ENCODE data around the gene NPAS3. TPM values are rescaled to one million over a fixed set of nuclear protein-coding genes. Genes with fewer than 3 reads are reported as not detected.

Gene NPAS3
- total and polyA plus RNA-seq, 7 donors = 0.04 to 1.5 (median 0.39) TPM

- no peak for TF ChIP-seq CTCF (IDR thresholded peaks at IDR 0.05)
- intact Hi-C loops (cut with DNase I) = no loop called here
- 73 to 77% (median 77%) methylated on average over 16 of the region's 16 CpGs for WGBS, 3 donors
Measured at GRCh38 chr14:33833706-33834465, 895.2 kb downstream of the NPAS3 start.

GRCh38 chr14:33834466-33835260 is 896.0 kb downstream of the NPAS3 start:
- Histone ChIP-seq H3K27me3 (ENCODE audit: insufficient read depth in 3 of 3, low read length in 2 of 3) (no peaks in the 10 kb centered on the region), H3K27ac (no peak overlapping the region), H3K9me3 (no peaks in the 10 kb centered on the region), H3K36me3 (ENCODE audit: insufficient read depth in 1 of 2, low read depth in 1 of 2) (no peaks in the 10 kb centered on the region), H3K4me3 (no peak overlapping the region), H3K4me1 (peaks cover 4% of the 10 kb centered on the region)
- DNase-seq = no peak
- no peak for TF ChIP-seq CTCF (IDR thresholded peaks at IDR 0.05)
- WGBS, 3 donors = 76 to 85% (median 78%) methylated on average over 8 of the region's 8 CpGs
- ATAC-seq = no peak
- intact Hi-C loops (cut with DNase I) = loop anchor here in 1 of 2 donors (5.0 kb wide), 1 partner anchor 488 kb away; no protein-coding TSS in a partner anchor

More at GRCh38 chr14:33833706-33834465, 895.2 kb downstream of the NPAS3 start:
- no peak for ATAC-seq
- Histone ChIP-seq H3K4me1 (no peaks in the 10 kb centered on the region), H3K4me3 (no peak overlapping the region), H3K36me3 (ENCODE audit: insufficient read depth in 1 of 2, low read depth in 1 of 2) (no peaks in the 10 kb centered on the region), H3K27ac (no peak overlapping the region), H3K27me3 (ENCODE audit: insufficient read depth in 3 of 3, low read length in 2 of 3) (no peaks in the 10 kb centered on the region), H3K9me3 (no peaks in the 10 kb centered on the region)
- no peak for DNase-seq

GRCh38 chr14:33835261-33835655 is 896.6 kb downstream of the NPAS3 start:
- peaks cover 9% of the 10 kb centered on the region for H3K4me1 ChIP-seq
- ATAC-seq (no peak), DNase-seq (no peak)
- H3K27me3 ChIP-seq (ENCODE audit: insufficient read depth in 3 of 3, low read length in 2 of 3) = no peaks in the 10 kb centered on the region
- H3K4me3 ChIP-seq = no peak overlapping the region
- 89 to 96% (median 94%) methylated on average over 6 of the region's 6 CpGs for WGBS, 3 donors
- no peak overlapping the region for H3K27ac ChIP-seq
- no peaks in the 10 kb centered on the region for H3K9me3 ChIP-seq
- H3K36me3 ChIP-seq (ENCODE audit: insufficient read depth in 1 of 2, low read depth in 1 of 2) = no peaks in the 10 kb centered on the region
- intact Hi-C loops (cut with DNase I) = loop anchor here in 1 of 2 donors (5.0 kb wide), 1 partner anchor 487 kb away; no protein-coding TSS in a partner anchor
- no peak for TF ChIP-seq CTCF (IDR thresholded peaks at IDR 0.05)

GRCh38 chr14:33835677-33836076 is 897.0 kb downstream of the NPAS3 start:
- intact Hi-C loops (cut with DNase I) = loop anchor here in 1 of 2 donors (5.0 kb wide), 1 partner anchor 487 kb away; no protein-coding TSS in a partner anchor
- 86 to 92% (median 87%) methylated on average over 3 of the region's 3 CpGs for WGBS, 3 donors
- ATAC-seq (no peak), DNase-seq (no peak)
- Histone ChIP-seq H3K27me3 (ENCODE audit: insufficient read depth in 3 of 3, low read length in 2 of 3) (no peaks in the 10 kb centered on the region), H3K4me1 (peaks cover 9% of the 10 kb centered on the region), H3K4me3 (no peak overlapping the region), H3K9me3 (no peaks in the 10 kb centered on the region), H3K36me3 (ENCODE audit: insufficient read depth in 1 of 2, low read depth in 1 of 2) (no peaks in the 10 kb centered on the region), H3K27ac (no peak overlapping the region)
- TF ChIP-seq CTCF (IDR thresholded peaks at IDR 0.05) = no peak

All from psoas muscle (tissue), 8 donors.